ENCODE measurements around the gene SIN3A.

Gene SIN3A

GRCh38 chr15:75329571-75329970, 121.9 kb downstream of the SIN3A start:
- H3K36me3 ChIP-seq (ENCODE audit: insufficient read depth, low read length) = no peaks in the 10 kb centered on the region
- H3K9me3 ChIP-seq (ENCODE audit: insufficient read depth, low read depth, low read length) = no peaks in the 10 kb centered on the region
- no peaks in the 10 kb centered on the region for H3K4me1 ChIP-seq (ENCODE audit: insufficient read depth, low read length, poor library complexity, severe bottlenecking)
- no peaks in the 10 kb centered on the region for H3K27me3 ChIP-seq (ENCODE audit: insufficient read depth, low read length, poor library complexity, severe bottlenecking)
- H3K4me3 ChIP-seq (ENCODE audit: low read length, poor library complexity, severe bottlenecking) = no peak overlapping the region
- no peaks in the 10 kb centered on the region for H3K9me2 ChIP-seq (replicated peaks; ENCODE audit: low read depth, low read length)
- no peaks in the 10 kb centered on the region for H3F3A ChIP-seq (ENCODE audit: low read depth)
- H3K4me2 ChIP-seq (ENCODE audit: low read depth, low read length, poor library complexity, severe bottlenecking) = no peak overlapping the region
- no peak overlapping the region for H2AFZ ChIP-seq (ENCODE audit: low read length)
- H4K20me1 ChIP-seq (ENCODE audit: insufficient read depth, low read length, poor library complexity, severe bottlenecking) = no peaks in the 10 kb centered on the region
- H3K9ac ChIP-seq (ENCODE audit: low read depth, low read length, poor library complexity, severe bottlenecking) = no peak overlapping the region
- TF ChIP-seq EZH2phosphoT487 (IDR thresholded peaks at IDR 0.05; ENCODE audit: borderline replicate concordance) (no peak), CTCF (conservative IDR thresholded peaks at IDR 0.05; ENCODE audit: low read length) (no peak)
- no peaks in the 10 kb centered on the region for H3K79me2 ChIP-seq (ENCODE audit: insufficient read depth, low read length)

GRCh38 chr15:75328493-75329314, 122.8 kb downstream of the SIN3A start:
- H3K27me3 ChIP-seq (ENCODE audit: insufficient read depth, low read length, poor library complexity, severe bottlenecking) = no peaks in the 10 kb centered on the region
- H2AFZ ChIP-seq (ENCODE audit: low read length) = no peak overlapping the region
- no peak overlapping the region for H3K4me2 ChIP-seq (ENCODE audit: low read depth, low read length, poor library complexity, severe bottlenecking)
- no peaks in the 10 kb centered on the region for H3K4me1 ChIP-seq (ENCODE audit: insufficient read depth, low read length, poor library complexity, severe bottlenecking)
- H3K79me2 ChIP-seq (ENCODE audit: insufficient read depth, low read length) = no peaks in the 10 kb centered on the region
- TF ChIP-seq CTCF (conservative IDR thresholded peaks at IDR 0.05; ENCODE audit: low read length) = no peak; the same call in 1 of the 2 replicates
- TF ChIP-seq EZH2phosphoT487 (IDR thresholded peaks at IDR 0.05; ENCODE audit: borderline replicate concordance) = no peak
- no peak overlapping the region for H3K4me3 ChIP-seq (ENCODE audit: low read length, poor library complexity, severe bottlenecking)
- no peaks in the 10 kb centered on the region for H3F3A ChIP-seq (ENCODE audit: low read depth)
- no peaks in the 10 kb centered on the region for H3K9me2 ChIP-seq (replicated peaks; ENCODE audit: low read depth, low read length)
- no peak overlapping the region for H3K9ac ChIP-seq (ENCODE audit: low read depth, low read length, poor library complexity, severe bottlenecking)
- H4K20me1 ChIP-seq (ENCODE audit: insufficient read depth, low read length, poor library complexity, severe bottlenecking) = no peaks in the 10 kb centered on the region
- no peaks in the 10 kb centered on the region for H3K36me3 ChIP-seq (ENCODE audit: insufficient read depth, low read length)
- no peaks in the 10 kb centered on the region for H3K9me3 ChIP-seq (ENCODE audit: insufficient read depth, low read depth, low read length)

GRCh38 chr15:75327491-75327890, 124.0 kb downstream of the SIN3A start:
- H3K9me3 ChIP-seq (ENCODE audit: insufficient read depth, low read depth, low read length) = no peaks in the 10 kb centered on the region
- no peaks in the 10 kb centered on the region for H3K79me2 ChIP-seq (ENCODE audit: insufficient read depth, low read length)
- H3K9ac ChIP-seq (ENCODE audit: low read depth, low read length, poor library complexity, severe bottlenecking) = no peak overlapping the region
- no peaks in the 10 kb centered on the region for H3K36me3 ChIP-seq (ENCODE audit: insufficient read depth, low read length)
- H3K27me3 ChIP-seq (ENCODE audit: insufficient read depth, low read length, poor library complexity, severe bottlenecking) = no peaks in the 10 kb centered on the region
- H3K4me3 ChIP-seq (ENCODE audit: low read length, poor library complexity, severe bottlenecking) = no peak overlapping the region
- no peaks in the 10 kb centered on the region for H4K20me1 ChIP-seq (ENCODE audit: insufficient read depth, low read length, poor library complexity, severe bottlenecking)
- H3F3A ChIP-seq (ENCODE audit: low read depth) = no peaks in the 10 kb centered on the region
- no peak overlapping the region for H3K4me2 ChIP-seq (ENCODE audit: low read depth, low read length, poor library complexity, severe bottlenecking)
- H2AFZ ChIP-seq (ENCODE audit: low read length) = no peak overlapping the region
- TF ChIP-seq EZH2phosphoT487 (IDR thresholded peaks at IDR 0.05; ENCODE audit: borderline replicate concordance) = no peak
- TF ChIP-seq CTCF (conservative IDR thresholded peaks at IDR 0.05; ENCODE audit: low read length) = no peak
- no peaks in the 10 kb centered on the region for H3K4me1 ChIP-seq (ENCODE audit: insufficient read depth, low read length, poor library complexity, severe bottlenecking)
- H3K9me2 ChIP-seq (replicated peaks; ENCODE audit: low read depth, low read length) = no peaks in the 10 kb centered on the region

Measured in Loucy (cell line).